Activated B cell treated with CpG ODN at 0.5 μM for 24 hours (primary cell): ENCODE data around the gene OTUB1. TPM values are rescaled to one million over a fixed set of nuclear protein-coding genes. Genes with fewer than 3 reads are reported as not detected.

Experiments used
- ATAC-seq: fragments of 200-7000 bp; cut with Tn5 transposase; one replicate; pipeline ENCODE4 v1.10.0; 2021; ENCODE audit warnings: low read depth, mild to moderate bottlenecking, moderate library complexity
- CTCF ChIA-PET: fragments of 350-600 bp; sonication (Branson Sonifier 250); formaldehyde crosslinking; loops from one replicate; lab custom pipeline; 2021; ENCODE audit warnings: antibody characterized with exemption; lab: Charles Lee
- POLR2A ChIA-PET: fragments of 350-600 bp; sonication (Branson Sonifier 250); formaldehyde crosslinking; loops from one replicate; lab custom pipeline; 2021; ENCODE audit warnings: antibody characterized with exemption; lab: Charles Lee
- DNase-seq: peaks from one replicate; pipeline ENCODE4 v3.0.0; 2022
- H3K27ac Mint-ChIP-seq: one replicate; pipeline ENCODE4 v1.8.0; 2020; ENCODE audit warnings: mixed read lengths
- H3K27me3 Mint-ChIP-seq: one replicate; pipeline ENCODE4 v1.8.0; 2021; ENCODE audit warnings: mixed read lengths
- H3K36me3 Mint-ChIP-seq: one replicate; pipeline ENCODE4 v1.8.0; 2021; ENCODE audit warnings: low read depth, mixed read lengths
- H3K4me1 Mint-ChIP-seq: one replicate; pipeline ENCODE4 v1.8.0; 2021; ENCODE audit warnings: mixed read lengths
- H3K4me3 Mint-ChIP-seq: one replicate; pipeline ENCODE4 v1.8.0; 2020; ENCODE audit warnings: mild to moderate bottlenecking, mixed read lengths
- H3K9me3 Mint-ChIP-seq: one replicate; pipeline ENCODE4 v1.8.0; 2020; ENCODE audit warnings: mixed read lengths
- intact Hi-C: fragments of 100-400 bp; cut with micrococcal nuclease; formaldehyde crosslinking; loops from one replicate; pipeline ENCODE4 v1.15.1; 2024
- total RNA-seq: library from RNA; stranded (reverse); gene quantifications from 2 replicates; pipeline ENCODE4 v1.2.3, GENCODE V29; 2022
- TF ChIP-seq, protein P1 (sequence below): fragments of 200-600 bp; IDR thresholded peaks from one replicate; pipeline ENCODE4 v1.8.0; 2022; ENCODE audit warnings: antibody characterized with exemption, mild to moderate bottlenecking

Gene OTUB1
- total RNA-seq, 1 donor from 2014 or later = 87.4 TPM

DNA sequence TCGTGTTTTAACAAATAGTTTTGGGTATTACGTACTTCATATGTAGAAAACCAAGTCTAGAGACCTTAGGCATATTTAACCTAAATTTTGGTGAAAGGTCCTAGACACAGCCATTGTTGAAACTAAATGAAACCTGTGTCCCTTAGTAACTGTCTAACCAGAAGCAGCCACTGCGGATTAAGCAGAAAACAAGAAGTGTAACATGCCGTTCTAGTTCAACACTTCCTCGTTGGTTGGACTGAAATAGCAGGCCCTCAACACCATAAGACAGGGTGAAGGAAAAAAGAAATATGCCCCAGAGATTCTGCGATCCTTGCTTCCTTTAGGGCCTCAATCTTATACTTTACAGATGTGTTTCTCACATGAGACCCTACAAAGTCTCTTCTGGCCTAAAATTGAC, 45.5 kb upstream of the OTUB1 start:
- Mint-ChIP-seq H3K36me3 (peaks cover 8% of the 10 kb centered on the region), H3K27me3 (no peaks in the 10 kb centered on the region), H3K4me3 (peak overlapping the region; percentile 90), H3K9me3 (no peaks in the 10 kb centered on the region), H3K4me1 (peaks cover 42% of the 10 kb centered on the region), H3K27ac (peak overlapping the region; percentile 80)
- intact Hi-C loops = loop anchor here (10.0 kb wide), 1 partner anchor 466 kb away; no protein-coding TSS in a partner anchor
- ATAC-seq = no peak
- ChIA-PET POLR2A (interaction anchor here (0.6 kb wide), 1 partner anchor 44 kb away, joined by 14 read pairs; no protein-coding TSS in a partner anchor), CTCF (no interaction called here)
- no peak for DNase-seq
- TF ChIP-seq, protein P1, sequence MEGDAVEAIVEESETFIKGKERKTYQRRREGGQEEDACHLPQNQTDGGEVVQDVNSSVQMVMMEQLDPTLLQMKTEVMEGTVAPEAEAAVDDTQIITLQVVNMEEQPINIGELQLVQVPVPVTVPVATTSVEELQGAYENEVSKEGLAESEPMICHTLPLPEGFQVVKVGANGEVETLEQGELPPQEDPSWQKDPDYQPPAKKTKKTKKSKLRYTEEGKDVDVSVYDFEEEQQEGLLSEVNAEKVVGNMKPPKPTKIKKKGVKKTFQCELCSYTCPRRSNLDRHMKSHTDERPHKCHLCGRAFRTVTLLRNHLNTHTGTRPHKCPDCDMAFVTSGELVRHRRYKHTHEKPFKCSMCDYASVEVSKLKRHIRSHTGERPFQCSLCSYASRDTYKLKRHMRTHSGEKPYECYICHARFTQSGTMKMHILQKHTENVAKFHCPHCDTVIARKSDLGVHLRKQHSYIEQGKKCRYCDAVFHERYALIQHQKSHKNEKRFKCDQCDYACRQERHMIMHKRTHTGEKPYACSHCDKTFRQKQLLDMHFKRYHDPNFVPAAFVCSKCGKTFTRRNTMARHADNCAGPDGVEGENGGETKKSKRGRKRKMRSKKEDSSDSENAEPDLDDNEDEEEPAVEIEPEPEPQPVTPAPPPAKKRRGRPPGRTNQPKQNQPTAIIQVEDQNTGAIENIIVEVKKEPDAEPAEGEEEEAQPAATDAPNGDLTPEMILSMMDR = no peak

DNA sequence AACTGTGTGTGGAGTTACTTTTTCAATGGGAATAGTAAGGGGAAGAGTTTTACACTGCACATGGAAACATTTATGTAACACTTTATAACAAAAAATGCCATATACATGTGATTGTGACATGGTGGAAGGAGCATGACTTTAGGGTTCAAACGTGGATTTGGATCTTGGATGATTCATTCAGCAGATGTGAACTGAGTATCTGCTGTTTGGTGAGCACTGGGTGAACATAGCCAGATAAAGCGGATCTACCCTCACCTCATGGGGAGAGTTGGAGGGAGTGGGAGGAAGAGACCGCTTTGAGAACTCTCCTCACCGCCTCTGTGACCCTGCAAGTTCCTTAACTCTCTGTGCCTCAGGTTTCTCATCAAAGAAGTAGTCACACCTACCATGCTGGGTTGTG, 44.3 kb upstream of the OTUB1 start:
- H3K27ac Mint-ChIP-seq = peak overlapping the region; percentile 80
- H3K4me3 Mint-ChIP-seq = no peak overlapping the region

DNA sequence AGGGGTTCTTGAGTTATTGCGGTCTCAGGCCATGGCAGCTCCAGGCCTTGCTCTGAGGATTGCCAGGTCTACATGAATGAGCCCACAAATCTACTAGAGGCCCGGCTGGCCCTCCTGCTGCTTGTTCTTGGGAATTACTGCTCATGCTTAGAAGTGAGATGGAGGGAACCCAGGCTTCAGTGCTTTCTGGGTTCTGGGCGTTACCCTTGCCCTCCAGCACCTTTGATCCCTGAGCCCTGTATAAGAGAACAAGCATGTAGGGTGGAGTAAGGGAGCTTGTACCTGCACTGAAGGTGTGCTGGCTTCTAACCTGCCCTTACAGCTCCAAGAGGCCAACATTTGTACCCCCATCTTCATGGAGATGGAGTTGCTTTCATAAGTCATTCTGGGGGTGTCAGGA, 43.4 kb upstream of the OTUB1 start:
- TF ChIP-seq, protein P1 = no peak
- H3K36me3 Mint-ChIP-seq = peaks cover 19% of the 10 kb centered on the region
- no peak overlapping the region for H3K4me3 Mint-ChIP-seq
- H3K27ac Mint-ChIP-seq = no peak overlapping the region
- CTCF ChIA-PET = interaction anchor here (1.1 to 6.3 kb wide), 2 partner anchors 105 to 463 kb away, joined by 3 to 130 read pairs; partner anchors contain the start of gene MARK2
- POLR2A ChIA-PET = interaction anchor here (0.6 kb wide), 1 partner anchor 16 kb away, joined by 3 read pairs; no protein-coding TSS in a partner anchor
- intact Hi-C loops = loop anchor here (10.0 kb wide), 1 partner anchor 468 kb away; no protein-coding TSS in a partner anchor
- DNase-seq (no peak), ATAC-seq (no peak)
- H3K9me3 Mint-ChIP-seq = no peaks in the 10 kb centered on the region
- H3K27me3 Mint-ChIP-seq = no peaks in the 10 kb centered on the region
- peaks cover 41% of the 10 kb centered on the region for H3K4me1 Mint-ChIP-seq

More for the DNA sequence above, 44.3 kb upstream of the OTUB1 start:
- H3K27me3 Mint-ChIP-seq = no peaks in the 10 kb centered on the region
- ChIA-PET POLR2A (no interaction called here), CTCF (interaction anchor here (1.1 to 6.3 kb wide), 2 partner anchors 104 to 462 kb away, joined by 3 to 130 read pairs; partner anchors contain the start of gene MARK2)
- ATAC-seq = no peak
- DNase-seq = no peak
- peaks cover 14% of the 10 kb centered on the region for H3K36me3 Mint-ChIP-seq
- H3K4me1 Mint-ChIP-seq = peaks cover 42% of the 10 kb centered on the region
- intact Hi-C loops = loop anchor here (10.0 kb wide), 1 partner anchor 467 kb away; no protein-coding TSS in a partner anchor
- H3K9me3 Mint-ChIP-seq = no peaks in the 10 kb centered on the region
- TF ChIP-seq, protein P1 = no peak

DNA sequence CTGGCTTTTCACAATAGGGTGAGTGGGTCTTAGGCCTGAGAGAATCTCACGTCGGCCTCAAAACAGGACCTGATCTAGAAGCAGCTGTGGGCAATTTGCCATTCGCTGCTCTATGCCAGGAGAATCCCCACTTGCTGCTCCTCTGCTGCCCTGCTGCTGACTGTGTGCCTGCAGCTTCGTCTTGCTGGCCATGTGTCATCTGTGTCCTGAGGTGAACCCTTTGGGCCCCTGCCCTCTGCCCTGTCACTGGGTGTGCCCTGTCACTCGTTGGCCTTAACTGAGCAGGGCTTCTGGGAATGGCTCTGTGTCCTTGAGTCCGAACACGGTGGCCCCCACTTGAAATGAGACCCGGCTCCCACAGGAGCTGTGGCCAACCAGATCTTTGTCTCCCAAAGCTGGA, 41.3 kb upstream of the OTUB1 start:
- TF ChIP-seq, protein P1 = no peak
- ChIA-PET CTCF (interaction anchor here (0.8 to 6.3 kb wide), 11 partner anchors 24 to 466 kb away, joined by 3 to 130 read pairs (median 4); partner anchors contain the start of genes MARK2 and ZFTA), POLR2A (interaction anchor here (2.5 kb wide), 1 partner anchor 107 kb away, joined by 17 read pairs; the partner anchor contains the start of gene MARK2)
- no peak for DNase-seq
- ATAC-seq = no peak
- Mint-ChIP-seq H3K27ac (no peak overlapping the region), H3K4me1 (peaks cover 29% of the 10 kb centered on the region), H3K27me3 (no peaks in the 10 kb centered on the region), H3K4me3 (no peak overlapping the region), H3K9me3 (no peaks in the 10 kb centered on the region), H3K36me3 (peaks cover 28% of the 10 kb centered on the region)
- intact Hi-C loops = loop anchor here (10.0 kb wide), 1 partner anchor 470 kb away; no protein-coding TSS in a partner anchor

DNA sequence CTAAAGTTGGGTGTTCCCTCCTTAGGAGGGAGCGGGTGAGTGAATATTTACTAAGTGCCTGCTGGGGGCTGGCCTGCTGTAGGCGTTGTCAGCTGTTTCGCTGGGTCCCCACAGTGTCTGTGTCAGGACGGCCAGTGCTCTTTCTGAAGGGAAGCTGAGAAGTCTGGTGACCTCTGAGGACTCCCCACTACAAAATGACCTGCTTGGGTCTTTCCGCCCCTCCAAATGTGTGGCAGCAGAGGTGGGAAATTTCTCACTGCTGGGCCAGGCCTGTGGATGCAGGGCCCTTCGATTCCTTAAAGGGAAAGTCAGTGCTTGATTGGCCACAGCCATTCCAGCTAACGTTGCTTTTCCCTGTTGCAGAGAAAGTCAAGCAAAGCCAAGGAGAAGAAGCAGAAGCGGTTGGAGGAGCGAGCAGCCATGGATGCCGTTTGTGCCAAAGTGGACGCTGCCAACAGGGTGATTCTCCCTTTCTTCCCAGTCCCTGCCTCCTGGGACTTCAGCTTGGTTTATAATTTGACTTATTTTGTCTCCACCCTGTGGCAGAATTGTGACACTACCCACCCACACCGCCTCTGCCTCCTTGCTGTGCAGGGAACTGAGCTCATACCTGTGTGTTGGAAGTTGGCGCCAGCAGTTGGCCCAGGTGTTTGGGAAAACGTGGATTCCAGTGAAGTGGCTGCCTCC, 40.6 kb upstream of the OTUB1 start:
- H3K27me3 Mint-ChIP-seq = no peaks in the 10 kb centered on the region
- TF ChIP-seq, protein P1 = no peak
- H3K9me3 Mint-ChIP-seq = no peaks in the 10 kb centered on the region
- ATAC-seq (peak; percentile 79), DNase-seq (no peak)
- ChIA-PET POLR2A (interaction anchor here (2.5 kb wide), 1 partner anchor 108 kb away, joined by 17 read pairs; the partner anchor contains the start of gene MARK2), CTCF (interaction anchor here (0.6 to 6.3 kb wide), 20 partner anchors 9 to 466 kb away, joined by 3 to 130 read pairs (median 3); partner anchors contain the start of genes MARK2 and ZFTA)
- H3K4me3 Mint-ChIP-seq = no peak overlapping the region
- intact Hi-C loops = loop anchor here (1.0 to 10.0 kb wide), 3 partner anchors 108 to 471 kb away; partner anchors contain the start of gene ZFTA
- H3K4me1 Mint-ChIP-seq = peaks cover 23% of the 10 kb centered on the region
- no peak overlapping the region for H3K27ac Mint-ChIP-seq
- peaks cover 30% of the 10 kb centered on the region for H3K36me3 Mint-ChIP-seq
